Epithelial cell of esophagus (primary cell): Measurements from ENCODE around the gene ACVR2B.

Source experiments
- DNase-seq: peaks from one replicate; pipeline ENCODE4 v3.0.0; 2010; ENCODE audit warnings: low read depth
- H3K4me3 ChIP-seq: 2 replicates; pipeline ENCODE4 v1.5.1; 2011; ENCODE audit warnings: mild to moderate bottlenecking, low read length, control low read depth
- TF ChIP-seq, protein P1 (sequence below): IDR thresholded peaks from 2 replicates; pipeline ENCODE4 v1.5.1; 2011; ENCODE audit warnings: low read depth, mild to moderate bottlenecking, low read length, control low read depth, inconsistent platforms; ENCODE audit not compliant: insufficient read depth; ENCODE audit errors: missing control alignments

Gene ACVR2B

DNA sequence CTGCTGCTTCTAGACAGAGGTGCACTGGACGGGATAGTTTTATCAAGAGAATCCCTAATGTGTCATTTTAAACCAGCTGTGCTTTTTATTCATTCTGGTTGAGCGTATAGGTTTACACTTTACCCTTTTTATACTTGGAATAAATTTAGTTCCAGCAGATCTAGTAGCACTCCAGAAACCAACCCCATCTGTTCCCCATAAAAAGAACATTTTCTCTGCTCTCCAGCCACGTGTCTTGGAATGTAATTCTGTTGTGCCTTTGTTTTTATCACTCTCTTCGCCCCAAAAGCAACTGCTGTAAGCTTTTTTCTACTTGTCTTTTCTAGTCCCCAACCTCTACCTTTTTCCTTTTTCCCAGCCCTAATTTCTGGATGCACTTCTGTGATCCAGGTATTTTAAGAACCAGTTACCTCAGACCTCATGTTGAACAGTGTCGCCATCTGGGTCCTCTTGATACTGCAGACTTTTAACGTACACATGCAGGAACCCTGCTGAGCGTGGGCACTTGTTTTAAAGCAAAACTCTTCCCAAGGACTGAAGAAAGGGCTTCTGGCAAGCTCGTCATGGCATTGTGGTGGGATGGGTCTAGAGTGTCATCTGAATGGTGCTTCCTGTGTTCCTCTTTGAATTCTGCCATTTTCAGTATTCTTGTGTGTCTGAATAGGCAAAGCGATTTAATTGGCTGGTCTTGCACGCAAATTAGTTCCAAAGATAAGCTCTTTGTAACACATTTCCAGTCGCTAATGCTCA lies 36.8 kb downstream of the ACVR2B start:
- TF ChIP-seq, protein P1, sequence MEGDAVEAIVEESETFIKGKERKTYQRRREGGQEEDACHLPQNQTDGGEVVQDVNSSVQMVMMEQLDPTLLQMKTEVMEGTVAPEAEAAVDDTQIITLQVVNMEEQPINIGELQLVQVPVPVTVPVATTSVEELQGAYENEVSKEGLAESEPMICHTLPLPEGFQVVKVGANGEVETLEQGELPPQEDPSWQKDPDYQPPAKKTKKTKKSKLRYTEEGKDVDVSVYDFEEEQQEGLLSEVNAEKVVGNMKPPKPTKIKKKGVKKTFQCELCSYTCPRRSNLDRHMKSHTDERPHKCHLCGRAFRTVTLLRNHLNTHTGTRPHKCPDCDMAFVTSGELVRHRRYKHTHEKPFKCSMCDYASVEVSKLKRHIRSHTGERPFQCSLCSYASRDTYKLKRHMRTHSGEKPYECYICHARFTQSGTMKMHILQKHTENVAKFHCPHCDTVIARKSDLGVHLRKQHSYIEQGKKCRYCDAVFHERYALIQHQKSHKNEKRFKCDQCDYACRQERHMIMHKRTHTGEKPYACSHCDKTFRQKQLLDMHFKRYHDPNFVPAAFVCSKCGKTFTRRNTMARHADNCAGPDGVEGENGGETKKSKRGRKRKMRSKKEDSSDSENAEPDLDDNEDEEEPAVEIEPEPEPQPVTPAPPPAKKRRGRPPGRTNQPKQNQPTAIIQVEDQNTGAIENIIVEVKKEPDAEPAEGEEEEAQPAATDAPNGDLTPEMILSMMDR: no peak
- no peak for DNase-seq
- H3K4me3 ChIP-seq: no peak overlapping the region

DNA sequence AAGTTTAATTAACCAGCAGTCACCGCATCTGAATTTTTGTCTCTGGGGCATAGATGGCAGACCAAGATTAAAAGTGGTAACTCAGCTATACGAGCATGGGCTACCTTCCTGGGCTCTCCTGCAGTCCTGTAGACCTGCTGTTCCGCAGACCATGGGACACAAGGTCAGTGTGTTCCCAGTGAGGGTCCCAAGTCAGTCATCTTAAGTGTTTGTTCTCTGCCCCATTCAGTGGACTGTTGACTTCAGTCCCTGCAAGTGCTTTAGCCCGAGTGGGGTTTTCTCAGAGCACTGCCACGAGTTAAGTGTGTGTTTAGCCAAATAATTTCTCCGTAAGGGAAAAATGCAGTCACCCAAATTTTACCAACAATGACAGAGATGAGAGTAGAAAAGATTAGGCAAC lies 37.5 kb downstream of the ACVR2B start:
- TF ChIP-seq, protein P1: no peak
- H3K4me3 ChIP-seq: no peak overlapping the region

DNA sequence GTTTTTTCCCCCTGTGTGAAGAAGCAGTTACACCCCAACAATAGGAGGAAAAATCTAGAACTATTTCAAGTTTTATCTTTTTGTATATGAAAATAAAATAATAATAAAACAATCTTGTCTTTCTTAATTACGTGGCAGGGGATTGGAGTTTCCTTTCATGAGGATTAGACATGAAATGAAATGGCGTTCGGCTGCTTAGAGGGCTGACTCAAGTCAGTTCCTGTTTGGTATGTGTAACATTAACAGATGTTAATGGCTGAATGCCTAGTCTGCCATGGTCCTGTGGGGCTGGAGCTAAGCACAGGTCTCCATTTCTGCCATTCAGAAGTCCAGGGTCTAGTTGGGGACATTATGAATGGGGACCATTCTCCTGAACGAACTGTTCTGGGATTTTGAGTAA lies 39.3 kb downstream of the ACVR2B start:
- TF ChIP-seq, protein P1: no peak
- peak; percentile 24 for DNase-seq
- H3K4me3 ChIP-seq: no peak overlapping the region

More for the DNA sequence above, 37.5 kb downstream of the ACVR2B start:
- no peak for DNase-seq

DNA sequence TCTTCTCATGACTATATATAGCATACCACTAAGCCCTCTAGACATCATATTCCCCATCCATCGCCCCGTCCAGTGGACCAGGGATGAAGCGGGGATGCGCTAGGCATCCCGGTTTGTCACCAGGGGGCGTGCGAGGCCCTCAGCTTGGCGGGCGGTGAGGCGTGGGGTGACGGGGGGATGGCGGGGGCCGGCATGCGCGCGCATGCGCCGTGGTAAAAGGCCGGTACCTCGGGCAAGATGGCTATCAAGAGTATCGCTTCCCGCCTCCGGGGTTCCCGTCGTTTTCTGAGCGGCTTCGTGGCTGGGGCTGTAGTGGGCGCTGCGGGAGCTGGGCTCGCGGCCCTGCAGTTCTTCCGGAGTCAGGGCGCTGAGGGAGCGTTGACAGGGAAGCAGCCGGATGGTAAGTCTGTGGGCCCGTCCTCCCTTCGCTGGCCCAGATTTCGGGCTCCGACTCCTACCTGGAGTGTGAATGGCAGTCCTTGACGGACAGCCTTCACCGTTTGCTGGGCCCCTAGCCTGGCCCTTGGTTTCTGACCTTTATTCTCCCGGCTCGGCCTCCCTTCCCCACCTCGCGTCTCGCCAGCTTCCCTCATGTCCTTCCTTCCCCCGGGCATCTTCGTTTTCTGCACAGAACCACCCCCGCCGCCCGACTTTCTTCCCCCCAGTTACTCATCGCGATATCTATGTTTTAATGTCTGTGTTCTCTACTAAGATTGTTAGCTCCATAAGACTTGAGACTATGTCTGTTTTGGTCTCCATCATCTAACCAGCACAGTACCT lies 42.6 kb downstream of the ACVR2B start, which contains the start of gene EXOG:
TSS of gene EXOG (plus strand) at position 210 of the 780 bp plus-strand sequence. CDS start at position 238, 28 bp downstream.
- TF ChIP-seq, protein P1: peak; percentile 76
- DNase-seq: peak; percentile 90
- peak within 1 kb of the TSS; percentile 83 for H3K4me3 ChIP-seq

DNA sequence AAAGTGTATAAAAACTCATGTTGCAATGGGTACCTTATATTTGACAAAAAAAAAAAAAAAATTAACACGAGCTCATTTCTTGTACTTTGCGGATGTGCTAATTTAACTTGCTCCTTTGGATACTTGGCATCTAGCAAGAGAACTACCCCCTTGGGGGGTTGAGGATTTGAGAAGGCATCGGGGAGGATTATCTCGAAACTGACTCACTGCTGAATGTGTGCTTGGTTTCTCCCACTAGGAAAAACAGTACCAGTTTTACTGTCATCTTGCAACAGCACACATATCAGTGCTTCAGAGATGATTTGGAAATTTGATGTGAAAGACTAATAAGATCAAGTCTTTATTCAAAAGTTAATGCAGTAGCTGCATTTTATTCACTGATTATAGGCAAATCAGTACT lies 43.3 kb downstream of the ACVR2B start:
- TF ChIP-seq, protein P1: no peak
- peak; percentile 35 for DNase-seq
- H3K4me3 ChIP-seq: peak overlapping the region; percentile 83

DNA sequence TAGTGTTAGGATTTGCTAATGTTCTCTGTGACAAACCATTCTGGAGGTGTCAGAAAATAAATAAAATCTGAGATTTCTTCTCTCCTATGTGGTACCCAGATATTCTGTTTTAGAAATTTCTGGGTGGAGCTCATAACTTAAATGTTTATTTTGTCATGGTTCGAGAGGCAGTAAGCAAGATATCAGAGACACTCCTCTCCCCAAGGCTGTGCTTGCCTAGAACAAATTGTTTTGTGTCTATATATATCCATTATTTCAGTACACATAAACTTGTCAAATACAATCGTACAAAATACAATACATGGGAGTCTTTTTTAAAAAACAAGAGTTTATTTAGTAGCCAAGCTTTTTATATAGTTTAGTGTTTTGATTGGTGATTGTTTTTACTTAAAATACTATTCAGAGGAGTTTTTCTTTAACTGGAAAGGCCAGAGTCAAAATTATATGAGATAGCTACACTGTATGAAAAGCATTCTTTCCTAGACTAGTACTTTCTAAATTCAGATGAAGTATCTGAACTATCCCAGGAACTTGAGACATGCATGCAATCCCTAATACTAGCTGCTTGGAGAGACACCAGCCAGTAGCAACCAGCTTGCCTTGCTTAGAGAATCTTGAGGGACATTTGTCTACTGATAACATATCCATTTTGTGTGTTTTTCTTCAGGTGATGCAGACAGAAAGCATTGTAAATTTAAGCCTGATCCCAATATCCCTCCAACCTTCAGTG lies 47.2 kb downstream of the ACVR2B start:
- TF ChIP-seq, protein P1: no peak
- no peak overlapping the region for H3K4me3 ChIP-seq

More for the DNA sequence above, 47.2 kb downstream of the ACVR2B start:
- DNase-seq: no peak
